ENCODE data around the gene ZNF687.

ZNF687 gene

DNA sequence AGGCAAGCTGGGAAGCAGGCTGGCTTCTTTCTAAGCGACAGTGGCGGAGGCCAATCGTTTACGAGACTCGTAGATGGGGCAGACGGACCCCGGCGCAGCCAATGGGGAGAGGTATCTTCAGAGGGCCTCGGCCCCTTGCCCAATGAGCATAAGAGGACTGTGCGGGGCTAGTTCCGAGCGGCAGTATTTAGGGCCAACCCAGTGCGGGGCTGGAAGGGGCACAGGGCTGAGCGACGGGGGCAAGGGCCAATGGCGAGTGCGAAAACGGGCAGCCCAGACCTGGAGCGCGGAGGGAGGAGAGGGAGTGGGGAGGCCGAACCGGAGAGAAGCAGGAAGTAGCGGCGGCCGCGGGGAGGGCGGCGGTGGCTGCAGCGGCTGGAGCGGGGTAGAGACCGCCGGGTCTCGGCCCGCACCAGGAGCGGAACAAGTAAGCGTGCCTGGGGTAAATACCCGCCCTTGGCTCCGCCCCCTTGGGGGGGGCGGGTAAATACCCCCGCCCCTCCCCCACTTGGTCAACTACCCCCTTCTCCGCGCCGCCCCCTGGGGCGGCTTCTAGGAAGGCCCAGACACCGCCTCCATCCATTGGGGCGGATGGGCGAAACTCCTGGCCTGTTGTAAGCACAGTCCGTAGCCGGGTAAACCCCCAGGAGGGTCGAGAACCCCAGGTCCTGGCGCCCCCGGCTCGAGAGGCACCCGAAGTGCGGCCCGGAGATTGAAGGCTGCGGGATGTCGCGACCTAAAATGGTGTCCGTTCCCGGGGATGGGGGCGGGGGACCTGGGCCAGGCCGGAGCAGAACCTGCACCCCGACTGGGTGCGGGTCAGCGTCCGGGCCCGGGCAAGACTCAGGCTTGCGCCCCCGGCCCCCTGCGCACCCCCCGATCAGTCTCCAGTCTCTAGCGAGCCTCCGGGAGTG, at the start of gene ZNF687:
Gene ZNF687, plus strand, starts transcription at position 331 of the 914 bp plus-strand sequence. CDS start 3,993 bp downstream, outside the sequence.
- TF ChIP-seq CTCF (IDR thresholded peaks at IDR 0.05), result no peak

DNA sequence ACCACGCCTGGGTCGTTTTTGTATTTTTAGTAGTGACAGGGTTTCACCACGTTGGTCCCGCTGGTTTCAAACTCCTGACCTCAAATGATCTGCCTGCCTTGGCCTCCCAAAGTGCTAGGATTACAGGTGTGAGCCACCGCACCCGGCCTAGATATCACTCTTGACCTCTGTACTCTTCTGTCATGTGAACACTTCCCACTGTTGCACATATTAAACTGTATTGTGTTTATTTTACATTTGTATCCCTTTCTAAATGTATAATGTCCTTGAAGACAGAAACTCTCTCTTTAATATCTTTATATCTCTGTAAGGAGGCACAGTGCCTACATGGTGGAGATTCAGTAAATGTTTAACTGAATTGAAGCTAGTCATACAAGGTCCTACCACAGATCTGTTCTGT, 46.9 kb upstream of the ZNF687 start:
- TF ChIP-seq CTCF (IDR thresholded peaks at IDR 0.05), result no peak

- no peak for TF ChIP-seq CTCF (IDR thresholded peaks at IDR 0.05)
These were observed 44.2 kb upstream of the ZNF687 start for GRCh38 chr1:151237678-151238466.

- no peak for TF ChIP-seq CTCF (IDR thresholded peaks at IDR 0.05)
These were observed 43.7 kb upstream of the ZNF687 start for GRCh38 chr1:151238467-151238739.

DNA sequence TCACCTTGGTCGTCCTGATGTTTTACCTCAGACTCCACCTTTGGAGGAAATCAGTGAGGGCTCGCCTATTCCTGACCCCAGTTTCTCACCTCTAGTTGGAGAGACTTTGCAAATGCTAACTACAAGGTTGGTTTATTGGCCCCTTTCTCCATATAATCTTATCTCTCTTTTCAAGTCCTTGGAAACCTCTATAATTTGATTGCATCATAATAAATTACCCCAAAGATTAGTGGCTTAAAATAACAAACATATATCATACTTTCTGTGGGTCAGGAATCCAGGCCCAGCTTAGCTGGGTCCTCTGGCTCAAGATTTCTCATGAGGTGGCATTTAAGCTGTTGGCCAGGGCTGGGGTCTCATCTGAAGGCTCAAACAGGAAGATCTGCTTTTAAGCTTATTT, 39.7 kb upstream of the ZNF687 start:
- TF ChIP-seq CTCF (IDR thresholded peaks at IDR 0.05), result no peak

GRCh38 chr1:151243683-151244216, 38.3 kb upstream of the ZNF687 start:
- TF ChIP-seq CTCF (IDR thresholded peaks at IDR 0.05), result no peak

- no peak for TF ChIP-seq CTCF (IDR thresholded peaks at IDR 0.05)
These were observed 35.3 kb upstream of the ZNF687 start for GRCh38 chr1:151246786-151247185.
